GM18511 (cell line): ENCODE measurements around the gene KBTBD12.
"Not testable (repeated sequence)": the region's sequence is repeated elsewhere in the genome, so short reads cannot be mapped to it uniquely, and the experiment has no call there.

Experiments
- ATAC-seq: cut with Tn5 transposase; IDR thresholded peaks from one replicate; pipeline ENCODE4 v1.9.1; 2021; ENCODE audit warnings: mild to moderate bottlenecking, moderate library complexity; ENCODE audit not compliant: unreplicated experiment

The KBTBD12 gene

GRCh38 chr3:127915115-127915936 is at the start of gene KBTBD12:
Gene KBTBD12 (plus strand): TSS chr3:127915232. CDS start chr3:127923062, 7,830 bp downstream.
- no peak for ATAC-seq

DNA sequence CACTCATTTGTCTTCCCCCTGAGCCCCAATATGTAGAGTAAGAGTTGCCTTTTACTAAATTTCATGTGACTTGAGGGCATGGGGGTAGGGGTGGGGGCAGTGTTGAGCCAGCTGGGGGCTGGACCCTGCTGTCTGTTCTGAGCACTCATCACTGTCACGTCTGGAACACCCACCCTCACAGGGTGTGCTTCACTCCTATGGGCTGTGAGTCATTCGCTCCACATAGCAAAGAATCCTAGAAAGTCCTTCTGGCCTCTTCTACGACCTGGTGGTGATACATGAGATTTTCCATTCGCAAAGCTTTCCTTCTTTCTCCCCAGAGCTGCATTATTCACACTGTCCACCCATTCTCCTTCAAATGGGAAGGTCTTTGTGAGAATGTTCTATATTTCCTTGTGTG is 49.1 kb upstream of the KBTBD12 start:
- ATAC-seq: no peak

- ATAC-seq: no peak
Measured at GRCh38 chr3:127867412-127867811, 47.6 kb upstream of the KBTBD12 start.

GRCh38 chr3:127867986-127868385 is 47.0 kb upstream of the KBTBD12 start:
- no peak for ATAC-seq

DNA sequence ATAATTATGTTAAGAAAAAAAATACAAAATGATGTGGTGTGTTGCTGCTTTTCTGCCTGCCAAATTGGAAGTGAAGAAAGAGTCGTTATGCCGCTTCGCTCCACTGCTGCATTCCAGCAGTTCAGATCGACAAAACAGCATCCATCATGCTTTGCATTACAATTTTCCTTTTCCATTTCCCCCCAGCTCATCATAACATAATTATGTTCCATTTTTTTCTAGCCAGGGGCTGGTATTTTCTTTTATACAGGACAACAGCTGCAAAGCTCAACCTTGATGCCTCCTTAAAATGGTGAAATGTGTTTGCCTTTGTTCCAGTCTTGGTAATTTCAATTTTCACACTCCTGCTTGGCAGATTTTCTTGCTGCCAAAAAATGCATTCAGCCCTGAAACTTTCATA is 44.9 kb upstream of the KBTBD12 start:
- ATAC-seq: no peak

GRCh38 chr3:127874097-127874496 is 40.9 kb upstream of the KBTBD12 start:
- ATAC-seq: not testable (repeated sequence)

DNA sequence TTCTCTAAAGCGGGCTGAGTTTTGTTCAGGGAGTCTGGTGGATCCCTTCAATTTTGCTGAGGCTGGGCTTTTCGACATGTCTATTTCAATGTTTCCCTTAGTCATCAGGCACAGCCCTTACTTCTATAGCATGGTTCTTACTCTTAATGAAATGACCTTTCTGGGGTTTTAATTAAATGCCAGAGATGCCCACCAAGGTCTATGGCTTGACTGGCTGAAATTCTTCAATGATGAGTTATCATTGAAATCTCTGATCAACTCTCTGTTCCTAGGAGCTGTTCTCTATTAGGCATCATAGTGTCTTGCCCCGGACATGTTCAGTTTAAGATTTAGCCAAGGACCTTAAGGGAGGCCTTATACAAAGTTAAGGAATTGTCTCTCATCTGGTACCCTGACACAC is 33.4 kb upstream of the KBTBD12 start:
- no peak for ATAC-seq

DNA sequence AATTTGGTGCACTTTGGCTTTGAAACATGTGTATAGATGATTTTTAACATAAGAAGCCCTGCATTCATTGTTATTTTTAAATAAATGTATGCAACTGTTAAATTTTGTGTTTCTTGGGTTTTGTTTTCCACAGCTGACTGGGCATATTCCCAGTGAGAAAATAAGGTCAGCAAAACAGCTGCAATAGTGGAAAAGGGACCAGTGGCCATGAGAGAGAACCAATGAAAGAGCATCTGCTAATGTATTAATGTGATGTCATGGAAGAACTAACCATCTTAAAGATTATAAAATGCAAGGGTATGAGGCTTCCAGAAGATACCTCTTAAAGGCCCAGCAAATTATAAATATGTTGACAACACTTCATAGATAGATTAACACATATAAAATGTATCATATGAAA is 31.0 kb upstream of the KBTBD12 start:
- ATAC-seq: no peak

DNA sequence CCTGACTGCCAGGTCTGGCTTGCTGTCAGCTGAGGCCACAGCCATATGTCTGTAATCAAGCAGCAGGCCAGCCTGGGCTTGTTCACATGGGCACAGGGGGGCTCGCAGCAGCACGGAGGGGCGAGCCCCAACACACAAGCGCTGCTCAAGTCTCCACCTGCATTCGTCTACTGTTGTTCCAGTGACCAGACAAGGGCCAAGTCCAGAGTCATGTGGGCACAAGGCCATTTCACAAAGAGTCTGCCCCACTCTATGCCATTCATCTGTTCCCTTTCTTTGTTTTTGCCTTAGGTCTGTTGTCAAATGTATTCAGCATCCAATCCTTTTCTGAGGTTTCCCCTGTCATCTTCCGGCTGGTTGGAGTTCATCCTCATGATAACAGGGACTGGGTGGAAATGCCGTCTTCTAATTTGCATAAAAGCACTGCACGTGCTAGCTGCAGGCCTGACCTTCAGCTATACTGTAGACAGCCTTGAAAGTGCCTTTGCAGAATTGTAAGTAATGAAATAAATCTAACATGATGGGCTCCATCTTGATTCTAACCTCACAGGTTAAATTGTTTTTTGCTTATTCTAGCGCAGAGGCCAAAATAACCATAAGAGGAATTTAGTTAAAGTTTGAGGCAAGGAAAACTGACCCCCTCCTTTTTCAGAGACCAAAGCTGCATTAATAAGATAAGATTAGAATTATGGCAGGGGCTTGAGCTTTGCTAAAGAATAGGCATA is 28.6 kb upstream of the KBTBD12 start:
- no peak for ATAC-seq

GRCh38 chr3:127886956-127887231 is 28.1 kb upstream of the KBTBD12 start:
- no peak for ATAC-seq

DNA sequence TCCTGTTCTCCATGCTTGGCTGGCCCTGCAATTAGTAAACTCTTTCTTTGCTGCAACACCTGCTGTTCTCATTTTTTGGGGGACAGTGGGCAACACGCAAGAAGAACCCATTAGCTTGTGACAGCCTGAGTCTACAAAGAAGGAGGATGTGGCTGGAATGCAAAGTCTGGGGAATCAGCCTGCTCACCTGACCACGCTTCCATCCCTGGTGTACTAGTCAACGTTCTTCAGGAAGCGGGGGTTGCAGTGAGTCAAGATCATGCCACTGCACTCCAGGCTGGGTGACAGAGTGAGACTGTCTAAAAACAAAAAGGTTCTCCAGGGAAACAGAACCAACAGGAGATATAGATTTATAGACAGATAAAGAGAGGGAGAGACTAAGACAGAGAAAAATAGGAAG is 27.7 kb upstream of the KBTBD12 start:
- no peak for ATAC-seq

GRCh38 chr3:127888156-127888555 is 26.9 kb upstream of the KBTBD12 start:
- ATAC-seq: no peak

GRCh38 chr3:127888564-127889107 is 26.4 kb upstream of the KBTBD12 start:
- no peak for ATAC-seq

- ATAC-seq: no peak
Measured at GRCh38 chr3:127889461-127889863, 25.6 kb upstream of the KBTBD12 start.

- ATAC-seq: no peak
Measured at GRCh38 chr3:127889976-127890650, 24.9 kb upstream of the KBTBD12 start.

GRCh38 chr3:127890651-127891290 is 24.3 kb upstream of the KBTBD12 start:
- ATAC-seq: not testable (repeated sequence)

DNA sequence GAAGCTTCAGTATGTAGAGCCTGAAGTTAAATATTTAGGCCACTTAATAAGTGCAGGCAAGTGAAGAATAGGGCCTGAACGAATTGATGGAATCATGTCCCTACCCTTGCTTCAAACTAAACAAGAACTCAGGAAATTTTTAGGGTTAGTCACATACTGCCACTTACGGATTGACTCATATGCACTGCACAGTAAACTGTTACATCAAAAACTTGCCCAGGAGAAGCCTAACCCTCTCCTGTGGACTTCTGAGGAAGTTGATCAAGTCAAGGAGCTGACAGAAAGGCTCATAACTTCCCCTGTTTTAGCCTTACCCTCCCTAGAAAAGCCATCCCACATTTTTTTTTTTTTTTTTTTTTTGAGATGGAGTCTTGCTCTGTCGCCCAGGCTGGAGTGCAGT is 20.6 kb upstream of the KBTBD12 start:
- no peak for ATAC-seq

DNA sequence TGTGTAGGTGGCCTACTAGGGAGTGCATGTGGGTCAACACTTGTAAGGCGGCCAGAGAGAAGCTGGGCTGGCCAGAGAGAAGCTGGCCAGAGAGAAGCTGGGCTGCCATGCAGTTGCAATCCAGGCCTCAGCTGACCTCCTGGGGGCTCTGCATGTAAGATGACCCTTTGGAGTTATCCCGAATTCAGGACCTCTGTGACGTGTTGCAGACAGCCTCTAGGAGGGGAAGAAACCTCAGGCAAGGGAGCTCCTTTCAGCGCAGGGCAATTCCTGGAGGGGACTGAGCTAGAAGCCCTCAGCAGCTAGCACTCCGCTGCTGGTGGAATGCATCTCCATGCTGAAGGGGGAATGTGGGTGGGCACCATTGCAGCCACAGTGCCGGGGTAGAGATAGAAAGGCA is 15.8 kb upstream of the KBTBD12 start:
- no peak for ATAC-seq

GRCh38 chr3:127899766-127900165 is 15.3 kb upstream of the KBTBD12 start:
- no peak for ATAC-seq

- ATAC-seq: no peak
Measured at GRCh38 chr3:127900536-127900935, 14.5 kb upstream of the KBTBD12 start.

GRCh38 chr3:127902486-127902885 is 12.5 kb upstream of the KBTBD12 start:
- ATAC-seq: no peak
